HepG2 (cell line): ENCODE results near the gene MAPK4. TPM values are rescaled to one million over a fixed set of nuclear protein-coding genes. Genes with fewer than 3 reads are reported as not detected.

Experiments
- CEBPZ ChIP-seq: IDR thresholded peaks from 2 replicates; pipeline ENCODE4 v1.6.1; 2012; ENCODE audit warnings: low read length, improper control_type of control experiment
- DMAP1 ChIP-seq: IDR thresholded peaks from 2 replicates; pipeline ENCODE4 v1.6.1; 2016
- ELF3 ChIP-seq: IDR thresholded peaks from 2 replicates; pipeline ENCODE4 v1.6.1; 2016; ENCODE audit warnings: missing genetic modification reagents, missing compliant biosample characterization
- GLI4 ChIP-seq: sonication (generic); formaldehyde crosslinking; IDR thresholded peaks from 2 replicates; pipeline ENCODE4 v1.5.1; 2020; ENCODE audit warnings: missing genetic modification reagents, mild to moderate bottlenecking, moderate library complexity, borderline replicate concordance
- GTF3A ChIP-seq: sonication (generic); formaldehyde crosslinking; conservative IDR thresholded peaks from 2 replicates; pipeline ENCODE4 v1.4.0; 2020; ENCODE audit warnings: mild to moderate bottlenecking, missing genetic modification reagents
- HOXD1 ChIP-seq: sonication (generic); formaldehyde crosslinking; IDR thresholded peaks from 2 replicates; pipeline ENCODE4 v1.5.0; 2020; ENCODE audit warnings: missing genetic modification reagents
- KAT7 ChIP-seq: IDR thresholded peaks from 2 replicates; pipeline ENCODE4 v1.6.1; 2018; ENCODE audit warnings: borderline replicate concordance, missing compliant biosample characterization
- PHF20 ChIP-seq: sonication (generic); formaldehyde crosslinking; IDR thresholded peaks from 2 replicates; pipeline ENCODE4 v1.5.0; 2020; ENCODE audit warnings: mild to moderate bottlenecking, missing genetic modification reagents
- POLR2AphosphoS2 ChIP-seq: IDR thresholded peaks from 2 replicates; pipeline ENCODE4 v1.6.1; 2011; ENCODE audit warnings: low read depth, low read length, improper control_type of control experiment
- PREB ChIP-seq: sonication (generic); formaldehyde crosslinking; IDR thresholded peaks from 2 replicates; pipeline ENCODE4 v1.4.0; 2020; ENCODE audit warnings: missing genetic modification reagents
- RAD51 ChIP-seq: fragments of 450-650 bp; IDR thresholded peaks from 2 replicates; pipeline ENCODE4 v1.6.1; 2016; ENCODE audit warnings: borderline replicate concordance
- RCOR2 ChIP-seq: IDR thresholded peaks from 2 replicates; pipeline ENCODE4 v1.6.1; 2016; ENCODE audit warnings: missing biosample characterization, missing genetic modification reagents
- REPIN1 ChIP-seq: sonication (generic); formaldehyde crosslinking; IDR thresholded peaks from 2 replicates; pipeline ENCODE4 v1.8.0; 2022; ENCODE audit warnings: missing genetic modification reagents, low read depth, mild to moderate bottlenecking, borderline replicate concordance
- SOX5 ChIP-seq: IDR thresholded peaks from 2 replicates; pipeline ENCODE4 v1.6.1; 2016; ENCODE audit warnings: borderline replicate concordance
- SP5 ChIP-seq: IDR thresholded peaks from 2 replicates; pipeline ENCODE4 v1.6.1; 2016; ENCODE audit warnings: low read depth, borderline replicate concordance
- STAG1 ChIP-seq: sonication (generic); formaldehyde crosslinking; IDR thresholded peaks from 2 replicates; pipeline ENCODE4 v1.4.0; 2020; ENCODE audit warnings: missing genetic modification reagents
- ZNF367 ChIP-seq: sonication (generic); formaldehyde crosslinking; IDR thresholded peaks from 2 replicates; pipeline ENCODE4 v1.4.0; 2020; ENCODE audit warnings: missing genetic modification reagents, borderline replicate concordance
- ZNF513 ChIP-seq: sonication (generic); formaldehyde crosslinking; conservative IDR thresholded peaks from 2 replicates; pipeline ENCODE4 v1.5.0; 2020; ENCODE audit warnings: missing genetic modification reagents
- ZNF644 ChIP-seq: IDR thresholded peaks from 2 replicates; pipeline ENCODE4 v1.6.1; 2016; ENCODE audit warnings: low read depth
- ZNF720 ChIP-seq: sonication (generic); formaldehyde crosslinking; IDR thresholded peaks from 2 replicates; pipeline ENCODE4 v1.4.0; 2020; ENCODE audit warnings: missing genetic modification reagents
- ZNF768 ChIP-seq: sonication (generic); formaldehyde crosslinking; IDR thresholded peaks from 2 replicates; pipeline ENCODE4 v1.4.0; 2020; ENCODE audit warnings: missing genetic modification reagents
- ZNF792 ChIP-seq: IDR thresholded peaks from 2 replicates; pipeline ENCODE4 v1.6.1; 2016
- polyA plus RNA-seq, 8 experiments: library from polyadenylated mRNA; depleted of rRNA in 3 of 8; stranded (reverse) in 7 of 8; unstranded in 1 of 8; fragments of >200 nt; fragmentation: Illumina TruSeq in 4 of 8; extraction: Trizol in 4 of 8; gene quantifications; 2 replicates each; pipeline versions ENCODE4 v1.2.1 to v1.2.3, GENCODE V29; 2011 to 2016; ENCODE audit warnings: low read depth in 4 of 8, missing spikeins in 1 of 8, mixed read lengths in 1 of 8; ENCODE audit not compliant: insufficient read depth in 1 of 8
- total RNA-seq, 5 experiments: library from RNA; depleted of rRNA; stranded (reverse); fragments of >200 nt; fragmentation: Illumina TruSeq; extraction: Trizol; gene quantifications; 2 replicates each; pipeline ENCODE4 v1.2.3, GENCODE V29; 2016; ENCODE audit warnings: low read depth in 1 of 5
- TF ChIP-seq, protein P1 (sequence below): sonication (generic); formaldehyde crosslinking; IDR thresholded peaks from 2 replicates; pipeline ENCODE4 v1.5.0; 2020; ENCODE audit warnings: missing genetic modification reagents, mild to moderate bottlenecking, borderline replicate concordance
- TF ChIP-seq, protein P2 (sequence below): IDR thresholded peaks from 2 replicates; pipeline ENCODE4 v1.6.1; 2012; ENCODE audit warnings: low read depth, low read length, improper control_type of control experiment

Gene MAPK4
- total and polyA plus RNA-seq, 2 of the 13 experiments (the other 11 are each of a cell fraction or from before 2014, with no cell fraction given), result not detected

DNA sequence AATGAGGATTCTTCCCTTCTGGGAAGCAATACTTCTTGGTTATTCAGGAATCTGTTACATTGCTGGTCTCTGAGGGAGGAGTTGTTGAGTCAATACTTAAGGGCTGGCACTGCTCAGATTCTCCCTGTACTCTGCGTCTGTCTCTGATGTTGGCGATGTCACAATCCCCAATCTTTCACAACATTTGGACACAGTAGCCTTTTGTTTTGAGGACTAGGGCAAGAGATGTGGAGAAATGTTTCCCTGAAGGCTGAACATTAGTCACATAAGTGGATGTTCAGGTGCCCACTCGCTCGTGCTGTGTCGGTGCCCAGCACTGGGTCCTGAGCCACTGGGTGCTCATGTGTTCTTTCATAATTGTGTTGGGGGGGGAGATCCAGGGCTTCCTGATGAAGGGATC lies 55.0 kb downstream of the MAPK4 start (continued):
- TF ChIP-seq SOX5 (CRISPR knock-in tag) (peak; percentile 87), GLI4 (CRISPR knock-in tag) (no peak), RCOR2 (CRISPR knock-in tag) (peak; percentile 76), CEBPZ (no peak), ZNF720 (CRISPR knock-in tag) (no peak), ZNF367 (CRISPR knock-in tag) (no peak), ZNF513 (CRISPR knock-in tag) (no peak), POLR2AphosphoS2 (no peak), PHF20 (no peak), KAT7 (CRISPR knock-in tag) (no peak), SP5 (peak; percentile 66; the same call in 1 of the 2 replicates), ELF3 (CRISPR knock-in tag) (peak; percentile 63; the same call in 1 of the 2 replicates), STAG1 (CRISPR knock-in tag) (no peak), PREB (no peak), REPIN1 (CRISPR knock-in tag) (peak; percentile 26; the same call in 1 of the 2 replicates), RAD51 (no peak), DMAP1 (no peak), ZNF792 (peak; percentile 74; the same call in 1 of the 2 replicates), GTF3A (no peak), ZNF768 (CRISPR knock-in tag) (peak; percentile 67; the same call in 1 of the 2 replicates), HOXD1 (no peak), ZNF644 (CRISPR knock-in tag) (peak; percentile 69; the same call in 1 of the 2 replicates)
- TF ChIP-seq, protein P1, sequence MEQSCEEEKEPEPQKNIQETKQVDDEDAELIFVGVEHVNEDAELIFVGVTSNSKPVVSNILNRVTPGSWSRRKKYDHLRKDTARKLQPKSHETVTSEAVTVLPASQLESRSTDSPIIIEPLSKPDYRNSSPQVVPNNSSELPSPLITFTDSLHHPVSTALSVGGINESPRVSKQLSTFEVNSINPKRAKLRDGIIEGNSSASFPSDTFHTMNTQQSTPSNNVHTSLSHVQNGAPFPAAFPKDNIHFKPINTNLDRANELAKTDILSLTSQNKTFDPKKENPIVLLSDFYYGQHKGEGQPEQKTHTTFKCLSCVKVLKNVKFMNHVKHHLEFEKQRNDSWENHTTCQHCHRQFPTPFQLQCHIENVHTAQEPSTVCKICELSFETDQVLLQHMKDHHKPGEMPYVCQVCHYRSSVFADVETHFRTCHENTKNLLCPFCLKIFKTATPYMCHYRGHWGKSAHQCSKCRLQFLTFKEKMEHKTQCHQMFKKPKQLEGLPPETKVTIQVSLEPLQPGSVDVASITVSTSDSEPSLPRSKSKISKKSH (CRISPR knock-in tag), result no peak
- TF ChIP-seq, protein P2, sequence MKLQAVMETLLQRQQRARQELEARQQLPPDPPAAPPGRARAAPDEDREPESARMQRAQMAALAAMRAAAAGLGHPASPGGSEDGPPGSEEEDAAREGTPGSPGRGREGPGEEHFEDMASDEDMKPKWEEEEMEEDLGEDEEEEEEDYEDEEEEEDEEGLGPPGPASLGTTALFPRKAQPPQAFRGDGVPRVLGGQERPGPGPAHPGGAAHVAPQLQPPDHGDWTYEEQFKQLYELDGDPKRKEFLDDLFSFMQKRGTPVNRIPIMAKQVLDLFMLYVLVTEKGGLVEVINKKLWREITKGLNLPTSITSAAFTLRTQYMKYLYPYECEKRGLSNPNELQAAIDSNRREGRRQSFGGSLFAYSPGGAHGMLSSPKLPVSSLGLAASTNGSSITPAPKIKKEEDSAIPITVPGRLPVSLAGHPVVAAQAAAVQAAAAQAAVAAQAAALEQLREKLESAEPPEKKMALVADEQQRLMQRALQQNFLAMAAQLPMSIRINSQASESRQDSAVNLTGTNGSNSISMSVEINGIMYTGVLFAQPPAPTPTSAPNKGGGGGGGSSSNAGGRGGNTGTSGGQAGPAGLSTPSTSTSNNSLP, result peak; percentile 53; the same call in 1 of the 2 replicates
